ENCODE results near the gene TM4SF18. TPM values are rescaled to one million over a fixed set of nuclear protein-coding genes. Genes with fewer than 3 reads are reported as not detected.

The TM4SF18 gene
- total RNA-seq, 1 experiment from 2014 or later: 9.8 TPM

GRCh38 chr3:149270180-149270579, 63.3 kb downstream of the TM4SF18 start:
- no CpG with 5 or more reads among the region's 2 CpGs for WGBS (ENCODE audit: extremely low coverage, insufficient read length, low lambda C conversion rate)
- no peak overlapping the region for H3K9ac ChIP-seq (ENCODE audit: extremely low read depth, insufficient read length, low read length)

More at GRCh38 chr3:149270180-149270579, 63.3 kb downstream of the TM4SF18 start:
- no peak overlapping the region for H3K4ac ChIP-seq (ENCODE audit: low read depth, low read length)
- H2BK12ac ChIP-seq (ENCODE audit: insufficient read length, low read depth, low read length): no peak overlapping the region
- H3K18ac ChIP-seq (ENCODE audit: insufficient read length, low read depth, low read length): no peak overlapping the region
- no peaks in the 10 kb centered on the region for H4K20me1 ChIP-seq (ENCODE audit: control insufficient read depth, insufficient read depth, insufficient read length)
- H3K23ac ChIP-seq (ENCODE audit: insufficient read length, low read depth, low read length): no peak overlapping the region
- H4K5ac ChIP-seq (ENCODE audit: insufficient read length, low read depth, low read length): no peak overlapping the region
- H3K4me3 Mint-ChIP-seq: no peak overlapping the region
- no peak overlapping the region for H3K27ac Mint-ChIP-seq
- no peaks in the 10 kb centered on the region; a peak in 2 of 7 replicates for H3K36me3 Mint-ChIP-seq (ENCODE audit: insufficient read depth in 1 of 3, low read depth in 3 of 3)
- peaks cover 5% of the 10 kb centered on the region; the same call in 1 of the 2 replicates for H3K4me1 ChIP-seq (ENCODE audit: insufficient read depth, low read length)
- no peak overlapping the region for H3K14ac ChIP-seq (ENCODE audit: insufficient read depth, low read length)
- H2BK15ac ChIP-seq (ENCODE audit: low read depth, low read length): no peak overlapping the region
- H4K8ac ChIP-seq (replicated peaks; ENCODE audit: insufficient read length, low read depth, low read length): no peak overlapping the region
- H3K27ac ChIP-seq (ENCODE audit: insufficient read length, low read depth, low read length): no peak overlapping the region
- DNase-seq: no peak
- no peaks in the 10 kb centered on the region for H3K23me2 ChIP-seq (ENCODE audit: insufficient read length, low read depth, low read length, poor library complexity, severe bottlenecking)
- no peak overlapping the region for H3K56ac ChIP-seq (ENCODE audit: insufficient read length, low read depth, low read length)
- H2AK5ac ChIP-seq (ENCODE audit: insufficient read length, low read length): no peak overlapping the region
- H3K79me2 ChIP-seq (ENCODE audit: insufficient read depth, low read length): no peaks in the 10 kb centered on the region
- H2AFZ ChIP-seq (ENCODE audit: low read length): no peak overlapping the region
- no peak for TF ChIP-seq CTCF (conservative IDR thresholded peaks at IDR 0.05)
- H3K9me3 Mint-ChIP-seq: no peaks in the 10 kb centered on the region
- H2BK120ac ChIP-seq (ENCODE audit: low read depth, low read length, poor library complexity, severe bottlenecking): no peak overlapping the region
- H3K4me2 ChIP-seq (ENCODE audit: insufficient read depth, insufficient read length, low read length): no peak overlapping the region
- H3K27me3 ChIP-seq (ENCODE audit: insufficient read depth, low read length): no peaks in the 10 kb centered on the region
- H3K27me3 Mint-ChIP-seq (ENCODE audit: low read depth): no peaks in the 10 kb centered on the region
- H3T11ph ChIP-seq (ENCODE audit: low read length): no peak overlapping the region
- H2BK5ac ChIP-seq (ENCODE audit: insufficient read length, low read length): no peak overlapping the region
- H3K9me3 ChIP-seq (ENCODE audit: control insufficient read depth, low read depth, low read length): no peaks in the 10 kb centered on the region
- no peak overlapping the region for H4K91ac ChIP-seq (ENCODE audit: insufficient read length, low read depth, low read length)
- no peak overlapping the region for H2BK20ac ChIP-seq (ENCODE audit: low read depth, low read length, poor library complexity, severe bottlenecking)
- H3K4me1 Mint-ChIP-seq: peaks cover 17 to 26% of the 10 kb centered on the region in 2 experiments
- no peaks in the 10 kb centered on the region for H3K79me1 ChIP-seq (ENCODE audit: insufficient read depth, low read depth, low read length, poor library complexity, severe bottlenecking)

Data from H9 (cell line).